Activated CD8-positive, alpha-beta memory T cell treated with anti-CD3 and anti-CD28 coated beads, Interleukin-2, amount 10 ng/mL, durations not matched to agents 7 days and 5 days (primary cell): ENCODE results near the gene LRRC75A. TPM values are rescaled to one million over a fixed set of nuclear protein-coding genes. Genes with fewer than 3 reads are reported as not detected.

Experiments
- ATAC-seq: fragments of 150-1000 bp; cut with Tn5 transposase; one replicate; pipeline ENCODE4 v1.10.0; 2021; ENCODE audit warnings: moderate library complexity
- CTCF ChIA-PET: fragments of 350-600 bp; sonication (Branson Sonifier 250); formaldehyde crosslinking; loops from one replicate; lab custom pipeline; 2021; ENCODE audit warnings: antibody characterized with exemption; lab: Charles Lee
- DNase-seq: peaks from one replicate; pipeline ENCODE4 v3.0.0-alpha.2; 2020
- H3K27ac Mint-ChIP-seq: one replicate; pipeline ENCODE4 v1.8.0; 2021; ENCODE audit warnings: mild to moderate bottlenecking, mixed read lengths
- H3K27me3 Mint-ChIP-seq: one replicate; pipeline ENCODE4 v1.8.0; 2021; ENCODE audit warnings: mixed read lengths
- H3K36me3 Mint-ChIP-seq: one replicate; pipeline ENCODE4 v1.8.0; 2021; ENCODE audit warnings: mild to moderate bottlenecking, mixed read lengths
- H3K4me1 Mint-ChIP-seq: one replicate; pipeline ENCODE4 v1.8.0; 2021; ENCODE audit warnings: mixed read lengths
- H3K4me3 Mint-ChIP-seq: one replicate; pipeline ENCODE4 v1.8.0; 2021; ENCODE audit warnings: mild to moderate bottlenecking, moderate library complexity, mixed read lengths
- H3K9me3 Mint-ChIP-seq: one replicate; pipeline ENCODE4 v1.8.0; 2022; ENCODE audit warnings: low read depth, mixed read lengths
- total RNA-seq, 2 experiments: library from RNA; stranded (reverse); gene quantifications; one replicate each; pipeline ENCODE4 v1.2.3, GENCODE V29; 2021

LRRC75A gene
- total RNA-seq, 2 experiments from 2014 or later, result 3.0 to 4.6 TPM

DNA sequence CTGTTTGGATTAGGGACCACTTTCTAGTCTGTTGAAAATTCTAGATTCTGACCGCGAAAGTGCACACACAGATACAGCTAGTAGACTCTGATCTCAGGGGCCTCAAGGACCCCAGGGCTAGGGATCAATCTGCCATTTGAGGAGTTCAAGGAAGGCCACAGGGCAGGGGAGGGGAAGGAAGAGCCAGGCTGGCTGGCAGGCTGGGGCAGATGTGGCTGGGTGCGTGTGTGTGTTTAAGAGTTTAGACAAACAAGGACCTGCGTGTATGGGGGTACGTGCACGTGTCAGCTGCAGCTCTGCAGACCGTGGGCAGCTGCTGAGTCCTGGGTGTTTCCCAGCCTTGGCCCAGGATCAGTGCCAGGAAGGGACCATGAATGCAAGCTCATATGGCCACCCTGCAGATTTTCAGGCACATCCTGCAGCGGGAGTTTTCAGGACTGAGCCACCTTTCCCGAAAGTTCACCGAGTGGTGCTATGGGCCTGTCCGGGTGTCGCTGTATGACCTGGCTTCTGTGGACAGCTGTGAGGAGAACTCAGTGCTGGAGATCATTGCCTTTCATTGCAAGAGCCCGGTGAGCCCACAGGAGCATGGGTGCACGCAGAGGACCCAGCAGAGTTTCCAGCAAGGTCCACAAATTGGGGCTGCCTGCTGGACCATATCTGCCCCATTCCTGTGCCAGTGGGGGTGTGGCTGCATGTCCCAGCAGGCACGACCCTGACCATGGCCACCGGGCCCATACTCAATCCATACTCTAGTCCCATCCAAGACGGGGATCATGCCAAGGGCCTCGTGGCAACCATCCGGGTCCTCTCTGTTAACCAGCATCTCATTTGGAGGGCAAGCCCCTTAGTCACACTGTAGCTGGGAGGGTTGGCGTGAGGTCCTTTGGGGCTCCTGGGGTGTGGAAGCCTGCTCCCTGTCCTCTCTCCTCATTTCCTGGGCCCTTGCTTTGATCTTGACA lies 66.0 kb downstream of the LRRC75A start:
- CTCF ChIA-PET, result no interaction called here
- Mint-ChIP-seq H3K27me3 (no peaks in the 10 kb centered on the region), H3K36me3 (peaks cover 30% of the 10 kb centered on the region), H3K4me3 (no peak overlapping the region), H3K27ac (no peak overlapping the region), H3K4me1 (peaks cover under 1% of the 10 kb centered on the region), H3K9me3 (no peaks in the 10 kb centered on the region)
- DNase-seq (no peak), ATAC-seq (no peak)

DNA sequence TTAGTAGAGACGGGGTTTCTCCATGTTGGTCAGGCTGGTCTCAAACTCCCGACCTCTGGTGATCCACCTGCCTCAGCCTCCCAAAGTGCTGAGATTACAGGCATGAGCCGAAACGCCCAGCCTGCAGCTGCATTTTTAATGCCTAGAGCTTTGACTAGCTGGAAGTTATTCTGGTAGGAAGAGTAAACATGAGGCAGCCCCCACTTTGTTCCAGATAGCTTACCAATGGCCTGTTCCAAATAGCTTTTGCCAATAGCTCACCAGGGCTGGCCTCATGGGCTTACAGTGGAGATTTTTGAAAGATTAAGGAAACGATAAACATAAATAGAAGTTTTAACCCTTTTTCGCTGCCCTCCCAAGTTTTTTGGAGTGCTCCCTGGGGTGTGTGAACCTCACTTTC lies 66.8 kb downstream of the LRRC75A start:
- Mint-ChIP-seq H3K4me3 (no peak overlapping the region), H3K9me3 (no peaks in the 10 kb centered on the region), H3K36me3 (peaks cover 34% of the 10 kb centered on the region), H3K27me3 (no peaks in the 10 kb centered on the region), H3K27ac (no peak overlapping the region), H3K4me1 (peaks cover 5% of the 10 kb centered on the region)
- no peak for DNase-seq
- CTCF ChIA-PET, result interaction anchor here (0.8 kb wide), 1 partner anchor 16 kb away, joined by 3 read pairs; no protein-coding TSS in a partner anchor
- ATAC-seq, result no peak

DNA sequence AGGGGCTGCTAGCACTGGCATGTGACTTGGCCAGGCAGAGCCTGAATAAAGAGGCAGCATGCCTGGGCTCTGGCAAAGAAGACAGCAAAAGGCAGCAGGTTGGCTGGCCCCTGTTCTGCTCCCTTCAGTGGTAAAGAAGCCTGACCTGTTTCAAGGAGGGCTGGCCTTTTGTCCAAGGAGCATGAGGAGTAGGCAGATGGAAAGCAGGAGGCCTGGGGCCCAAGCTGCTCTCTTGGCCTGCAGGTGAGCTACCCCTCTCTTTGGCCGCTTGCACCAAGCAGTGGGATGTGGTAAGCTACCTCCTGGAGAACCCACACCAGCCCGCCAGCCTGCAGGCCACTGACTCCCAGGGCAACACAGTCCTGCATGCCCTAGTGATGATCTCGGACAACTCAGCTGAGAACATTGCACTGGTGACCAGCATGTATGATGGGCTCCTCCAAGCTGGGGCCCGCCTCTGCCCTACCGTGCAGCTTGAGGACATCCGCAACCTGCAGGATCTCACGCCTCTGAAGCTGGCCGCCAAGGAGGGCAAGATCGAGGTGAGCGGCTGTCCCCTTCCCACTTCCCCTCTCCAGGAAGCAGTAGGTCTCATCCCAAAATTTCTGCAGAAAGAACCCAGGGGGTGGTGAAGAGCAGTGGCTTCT lies 68.6 kb downstream of the LRRC75A start:
- Mint-ChIP-seq H3K4me3 (no peak overlapping the region), H3K4me1 (peaks cover 24% of the 10 kb centered on the region), H3K9me3 (no peaks in the 10 kb centered on the region), H3K36me3 (peaks cover 39% of the 10 kb centered on the region), H3K27me3 (no peaks in the 10 kb centered on the region), H3K27ac (no peak overlapping the region)
- CTCF ChIA-PET, result interaction anchor here (0.6 to 1.4 kb wide), 2 partner anchors 15 to 59 kb away, joined by 4 read pairs; no protein-coding TSS in a partner anchor
- no peak for ATAC-seq
- DNase-seq, result no peak

DNA sequence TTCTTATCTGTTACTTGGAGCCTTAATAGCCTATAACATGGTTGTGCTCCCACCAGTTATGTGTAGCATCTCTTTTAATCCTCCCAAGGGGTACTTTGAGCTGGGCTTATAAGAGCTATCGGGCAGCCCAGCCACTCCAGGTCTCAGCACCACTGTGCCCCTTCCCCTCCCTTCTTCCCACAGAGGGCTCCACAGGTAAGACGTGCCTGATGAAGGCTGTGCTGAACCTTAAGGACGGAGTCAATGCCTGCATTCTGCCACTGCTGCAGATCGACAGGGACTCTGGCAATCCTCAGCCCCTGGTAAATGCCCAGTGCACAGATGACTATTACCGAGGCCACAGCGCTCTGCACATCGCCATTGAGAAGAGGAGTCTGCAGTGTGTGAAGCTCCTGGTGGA lies 69.6 kb downstream of the LRRC75A start:
- Mint-ChIP-seq H3K27ac (no peak overlapping the region), H3K36me3 (peaks cover 46% of the 10 kb centered on the region), H3K9me3 (no peaks in the 10 kb centered on the region), H3K4me3 (no peak overlapping the region), H3K4me1 (peaks cover 33% of the 10 kb centered on the region), H3K27me3 (no peaks in the 10 kb centered on the region)
- CTCF ChIA-PET, result interaction anchor here (1.4 kb wide), 1 partner anchor 16 kb away, joined by 4 read pairs; no protein-coding TSS in a partner anchor
- no peak for ATAC-seq
- no peak for DNase-seq

DNA sequence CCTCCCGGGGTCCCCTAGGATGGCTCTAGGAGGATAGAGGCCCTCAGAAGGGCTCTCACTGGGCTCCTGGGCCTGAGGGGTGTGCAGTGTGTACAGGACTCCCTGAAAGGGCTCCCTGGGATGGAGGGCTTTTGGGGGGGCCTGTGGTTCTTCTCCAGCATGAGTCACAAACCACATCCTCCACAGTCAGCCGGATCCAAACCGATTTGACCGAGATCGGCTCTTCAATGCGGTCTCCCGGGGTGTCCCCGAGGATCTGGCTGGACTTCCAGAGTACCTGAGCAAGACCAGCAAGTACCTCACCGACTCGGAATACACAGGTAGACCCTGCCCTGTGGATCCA lies 72.1 kb downstream of the LRRC75A start:
- peaks cover 42% of the 10 kb centered on the region for H3K36me3 Mint-ChIP-seq
- CTCF ChIA-PET, result interaction anchor here (2.0 to 2.8 kb wide), 2 partner anchors 8 to 56 kb away, joined by 9 to 13 read pairs; no protein-coding TSS in a partner anchor
- H3K9me3 Mint-ChIP-seq, result no peaks in the 10 kb centered on the region
- H3K27me3 Mint-ChIP-seq, result no peaks in the 10 kb centered on the region
- peak overlapping the region; percentile 57 for H3K27ac Mint-ChIP-seq
- DNase-seq (peak; percentile 76), ATAC-seq (no peak)
- peaks cover 48% of the 10 kb centered on the region for H3K4me1 Mint-ChIP-seq
- H3K4me3 Mint-ChIP-seq, result no peak overlapping the region

DNA sequence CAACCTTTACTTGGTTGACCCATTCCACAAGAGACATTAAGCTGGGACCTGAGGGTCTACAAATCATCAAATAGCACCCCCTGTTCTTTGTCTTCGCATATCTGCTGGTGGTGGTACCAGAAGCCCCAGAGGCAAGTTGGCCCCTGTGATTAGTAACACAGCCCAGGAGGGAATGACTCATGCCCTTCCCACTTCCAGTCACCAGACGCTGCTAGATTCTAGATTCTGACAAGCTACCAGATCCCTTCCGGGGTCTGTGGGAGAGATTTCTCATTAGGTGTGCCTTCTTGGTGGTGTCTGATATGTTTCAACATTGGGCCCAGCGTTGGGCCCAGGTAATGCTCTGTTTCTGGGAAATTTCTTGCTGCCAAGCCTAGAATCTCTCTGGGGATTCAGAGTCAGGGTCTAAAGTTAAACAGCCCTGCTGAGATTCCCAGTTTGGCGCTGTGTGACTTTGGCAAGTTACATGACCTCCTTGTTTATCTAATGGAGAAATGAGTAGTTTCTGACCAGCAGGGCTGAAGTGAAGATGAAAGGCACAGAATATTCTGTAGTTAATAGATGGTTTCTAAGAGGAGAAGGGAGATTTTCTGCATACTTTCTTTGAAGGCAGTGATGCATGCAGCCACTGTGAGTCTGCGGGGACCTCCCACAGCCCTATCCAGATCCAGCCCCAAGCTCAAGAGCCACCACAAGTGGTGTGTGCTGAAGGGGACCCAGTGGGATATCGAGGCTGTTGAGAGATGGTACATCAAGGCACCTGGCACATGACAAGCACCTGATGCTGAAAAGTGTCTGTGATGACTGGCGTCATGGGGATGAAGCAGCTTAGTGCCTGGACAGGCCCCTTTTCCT lies 72.7 kb downstream of the LRRC75A start:
- CTCF ChIA-PET, result interaction anchor here (1.2 to 2.8 kb wide), 4 partner anchors 8 to 55 kb away, joined by 3 to 13 read pairs (median 8); no protein-coding TSS in a partner anchor
- H3K4me3 Mint-ChIP-seq, result peak overlapping the region; percentile 47

DNA sequence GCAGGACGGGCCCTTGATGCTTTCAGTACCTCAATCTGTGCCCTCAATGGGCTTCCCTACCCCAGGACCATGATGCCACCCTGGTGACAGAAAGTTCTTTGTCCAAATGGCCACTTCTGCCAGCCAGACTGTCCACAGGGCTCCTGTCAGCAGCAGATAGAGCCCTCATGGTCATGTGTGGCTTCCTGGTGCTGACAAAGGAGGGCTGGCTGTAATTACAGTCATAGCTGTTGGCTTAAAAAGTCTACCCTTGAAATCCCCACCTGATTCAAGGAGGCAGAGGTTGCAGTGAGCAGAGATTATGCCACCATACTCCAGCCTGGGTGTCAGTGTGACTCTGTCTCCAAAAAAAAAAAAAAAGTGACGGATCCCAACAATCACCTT lies 73.3 kb downstream of the LRRC75A start:
- Mint-ChIP-seq H3K4me3 (peak overlapping the region; percentile 47), H3K9me3 (no peaks in the 10 kb centered on the region), H3K27ac (peak overlapping the region; percentile 85), H3K4me1 (peaks cover 54% of the 10 kb centered on the region), H3K27me3 (no peaks in the 10 kb centered on the region), H3K36me3 (peaks cover 42% of the 10 kb centered on the region)
- ATAC-seq (no peak), DNase-seq (no peak)
- CTCF ChIA-PET, result interaction anchor here (0.7 to 2.8 kb wide), 7 partner anchors 9 to 55 kb away, joined by 3 to 13 read pairs (median 3); no protein-coding TSS in a partner anchor

More for the DNA sequence above, 72.7 kb downstream of the LRRC75A start:
- peaks cover 52% of the 10 kb centered on the region for H3K4me1 Mint-ChIP-seq
- no peaks in the 10 kb centered on the region for H3K27me3 Mint-ChIP-seq
- no peaks in the 10 kb centered on the region for H3K9me3 Mint-ChIP-seq
- peaks cover 42% of the 10 kb centered on the region for H3K36me3 Mint-ChIP-seq
- peak; percentile 52 for ATAC-seq
- DNase-seq, result peak; percentile 87
- H3K27ac Mint-ChIP-seq, result peak overlapping the region; percentile 85

DNA sequence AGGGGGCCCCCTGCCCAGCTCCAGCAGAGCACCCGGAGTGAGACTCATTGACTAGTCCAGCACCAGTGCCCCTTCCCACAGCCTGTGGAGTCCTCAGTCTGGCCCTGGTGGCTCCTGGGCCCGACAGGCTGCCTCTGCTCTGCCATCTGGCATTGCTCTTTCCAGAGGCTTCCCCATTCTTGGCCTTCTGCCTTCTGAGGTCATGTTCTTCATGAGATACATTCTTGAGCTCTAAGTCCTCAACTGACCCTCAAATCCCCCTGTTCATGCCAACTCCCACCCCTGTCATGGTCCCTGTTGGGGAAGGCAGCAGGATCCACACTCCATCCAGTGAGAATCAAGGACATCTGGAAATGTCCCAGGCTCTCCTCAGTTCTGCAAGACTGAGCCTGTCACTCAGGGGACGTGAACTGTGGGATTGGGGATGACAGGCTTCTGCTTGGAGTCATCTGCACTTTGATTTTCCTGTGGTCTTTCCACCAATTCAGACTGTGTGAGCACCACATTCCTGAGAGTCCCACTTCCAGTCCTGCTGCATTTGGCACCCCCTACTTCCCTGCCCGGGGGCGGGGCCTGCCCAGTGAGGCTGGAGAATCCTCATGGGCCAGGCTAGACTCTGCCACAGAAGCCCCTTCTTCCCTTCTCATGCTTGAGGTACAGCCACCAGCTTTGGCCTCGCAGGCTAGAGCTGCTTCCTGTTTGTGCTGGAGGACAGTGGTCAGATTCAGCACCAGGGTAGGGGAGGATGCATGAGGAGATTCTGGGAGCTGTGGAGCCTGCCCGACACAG lies 73.9 kb downstream of the LRRC75A start:
- peak overlapping the region; percentile 85 for H3K27ac Mint-ChIP-seq
- no peaks in the 10 kb centered on the region for H3K27me3 Mint-ChIP-seq
- H3K4me3 Mint-ChIP-seq, result peak overlapping the region; percentile 47
- peaks cover 54% of the 10 kb centered on the region for H3K4me1 Mint-ChIP-seq
- CTCF ChIA-PET, result interaction anchor here (0.7 to 2.8 kb wide), 9 partner anchors 10 to 55 kb away, joined by 3 to 13 read pairs (median 3); no protein-coding TSS in a partner anchor
- H3K9me3 Mint-ChIP-seq, result no peaks in the 10 kb centered on the region
- no peak for DNase-seq
- ATAC-seq, result no peak
- peaks cover 40% of the 10 kb centered on the region for H3K36me3 Mint-ChIP-seq

DNA sequence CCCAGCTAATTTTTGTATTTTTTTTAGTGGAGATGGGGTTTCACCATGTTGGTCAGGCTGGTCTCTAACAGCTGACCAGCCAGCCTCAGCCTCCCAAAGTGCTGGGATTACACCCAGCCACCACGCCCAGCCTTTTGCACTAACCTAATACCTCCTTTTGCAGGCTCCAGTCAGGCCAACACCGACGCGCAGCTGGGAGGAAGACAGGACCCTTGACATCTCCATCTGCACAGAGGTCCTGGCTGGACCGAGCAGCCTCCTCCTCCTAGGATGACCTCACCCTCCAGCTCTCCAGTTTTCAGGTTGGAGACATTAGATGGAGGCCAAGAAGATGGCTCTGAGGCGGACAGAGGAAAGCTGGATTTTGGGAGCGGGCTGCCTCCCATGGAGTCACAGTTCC lies 74.6 kb downstream of the LRRC75A start:
- CTCF ChIA-PET, result interaction anchor here (0.7 to 3.4 kb wide), 10 partner anchors 10 to 632 kb away, joined by 3 to 33 read pairs (median 4); partner anchors contain the start of gene UBB
- Mint-ChIP-seq H3K4me1 (peaks cover 56% of the 10 kb centered on the region), H3K9me3 (no peaks in the 10 kb centered on the region), H3K27me3 (no peaks in the 10 kb centered on the region), H3K4me3 (peak overlapping the region; percentile 98), H3K36me3 (peaks cover 36% of the 10 kb centered on the region), H3K27ac (peak overlapping the region; percentile 99)
- no peak for DNase-seq
- no peak for ATAC-seq

DNA sequence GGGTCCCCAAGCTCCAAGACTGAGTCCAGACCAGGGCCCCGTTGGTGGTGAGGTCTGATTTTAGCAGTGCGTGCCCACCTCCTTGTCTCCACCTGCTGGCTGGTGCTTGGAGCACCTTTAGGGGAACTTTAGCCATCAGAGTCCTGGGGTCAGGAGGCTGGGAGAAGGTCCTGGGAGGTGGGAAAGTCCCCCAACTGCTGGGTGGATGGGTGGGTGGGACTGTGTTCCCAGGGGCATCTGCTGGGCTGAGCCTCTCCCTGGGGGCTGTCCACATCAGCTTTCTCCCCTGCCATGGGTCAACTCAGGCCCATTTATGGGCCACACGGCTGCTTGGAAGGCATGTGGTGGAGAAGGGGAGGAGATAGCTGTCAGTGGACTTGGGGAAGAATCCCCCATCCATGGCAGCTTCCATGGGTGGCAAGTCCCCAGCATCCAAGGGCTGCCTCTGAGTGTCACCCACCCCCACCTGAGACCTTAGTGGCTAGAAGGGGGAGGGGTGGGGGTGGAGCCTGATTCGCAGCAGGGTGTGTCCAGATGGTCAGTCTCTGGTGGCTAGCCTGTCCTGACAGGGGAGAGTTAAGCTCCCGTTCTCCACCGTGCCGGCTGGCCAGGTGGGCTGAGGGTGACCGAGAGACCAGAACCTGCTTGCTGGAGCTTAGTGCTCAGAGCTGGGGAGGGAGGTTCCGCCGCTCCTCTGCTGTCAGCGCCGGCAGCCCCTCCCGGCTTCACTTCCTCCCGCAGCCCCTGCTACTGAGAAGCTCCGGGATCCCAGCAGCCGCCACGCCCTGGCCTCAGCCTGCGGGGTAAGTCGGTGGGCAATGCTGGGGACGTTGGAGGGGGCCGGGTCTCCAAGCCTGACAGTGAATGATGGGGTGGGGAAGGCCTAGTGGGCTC lies 76.7 kb downstream of the LRRC75A start, which contains the start of gene TRPV2:
Gene TRPV2 (plus strand): TSS at position 541 of the 894 bp plus-strand sequence. CDS start 2,098 bp downstream, outside the sequence.
- H3K9me3 Mint-ChIP-seq, result no peaks in the 10 kb centered on the region
- DNase-seq (peak; percentile 80), ATAC-seq (peak; percentile 45)
- peak within 1 kb of the TSS; percentile 99 for H3K27ac Mint-ChIP-seq
- H3K27me3 Mint-ChIP-seq, result no peaks in the 10 kb centered on the region
- H3K4me3 Mint-ChIP-seq, result peak within 1 kb of the TSS; percentile 98
- H3K36me3 Mint-ChIP-seq, result peaks cover 27% of the 10 kb centered on the region
- H3K4me1 Mint-ChIP-seq, result peaks cover 51% of the 10 kb centered on the region
- CTCF ChIA-PET, result interaction anchor here (0.5 to 4.0 kb wide), 32 partner anchors 11 to 414 kb away, joined by 3 to 69 read pairs (median 4); partner anchors contain the start of genes CENPV and UBB
